ENCODE measurements around the gene LYG1. TPM values are rescaled to one million over a fixed set of nuclear protein-coding genes. Genes with fewer than 3 reads are reported as not detected.
"Not testable (repeated sequence)": the region's sequence is repeated elsewhere in the genome, so short reads cannot be mapped to it uniquely, and the experiment has no call there.

Gene LYG1
- 0.30 TPM for polyA plus RNA-seq (2013, experiment 1 of 2)
- polyA plus RNA-seq (2013, experiment 2 of 2): 0.32 TPM

DNA sequence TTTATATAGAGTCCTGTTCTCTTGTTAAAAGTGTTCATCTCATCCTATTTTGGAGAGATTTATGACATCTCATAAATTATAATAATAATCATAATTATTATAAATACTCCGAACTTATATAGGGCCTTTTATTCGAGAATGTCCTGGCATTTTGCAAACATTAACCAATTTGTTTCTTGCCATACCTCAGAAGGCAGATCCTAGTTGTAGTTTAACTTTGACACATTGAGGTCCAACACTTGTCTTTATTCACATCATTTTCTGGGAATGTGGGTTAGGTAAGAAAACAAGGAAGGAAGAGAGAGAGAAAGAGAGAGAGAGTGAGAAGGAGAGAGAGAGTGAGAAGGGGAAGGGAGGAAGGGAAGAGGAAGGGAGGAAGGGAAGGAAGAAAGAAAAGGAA, at the start of gene LYG1:
TSS of gene LYG1 (minus strand) at position 101 of the 400 bp plus-strand sequence. CDS start 5,527 bp downstream, outside the sequence.
- H3K27me3 ChIP-seq (ENCODE audit: insufficient read depth, low read length); H3K9me3 ChIP-seq (ENCODE audit: insufficient read depth, low read depth, low read length); H3K36me3 ChIP-seq (ENCODE audit: insufficient read depth, low read length); H3K9ac ChIP-seq (ENCODE audit: low read depth, low read length); H3K4me1 ChIP-seq (ENCODE audit: insufficient read depth, low read length); H3K27ac ChIP-seq (ENCODE audit: low read depth, low read length); H3K4me3 ChIP-seq (ENCODE audit: low read length): not testable (repeated sequence)
- no CpG with 5 or more reads among the region's 2 CpGs for WGBS

DNA sequence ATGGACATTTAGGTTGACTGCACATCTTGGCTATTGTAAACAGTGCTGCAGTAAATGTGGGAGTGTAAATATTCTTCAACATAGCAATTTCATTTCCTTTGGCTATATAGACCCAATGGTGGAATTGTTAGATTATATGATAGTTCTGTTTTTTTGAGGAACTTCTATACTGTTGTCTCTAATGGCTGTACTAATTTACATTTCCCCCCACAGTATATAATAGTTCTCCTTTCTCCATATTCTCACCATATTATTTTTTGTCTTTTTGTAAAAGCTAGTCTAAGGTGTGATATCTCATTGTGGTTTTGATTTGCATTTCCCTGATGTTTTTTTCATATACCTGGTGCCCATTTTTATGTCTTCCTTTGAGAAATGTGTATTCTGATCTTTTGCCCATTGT, 49.2 kb upstream of the LYG1 start:
- Histone ChIP-seq H3K27me3 (ENCODE audit: insufficient read depth, low read length) (no peaks in the 10 kb centered on the region), H3K4me1 (ENCODE audit: insufficient read depth, low read length) (no peaks in the 10 kb centered on the region), H3K4me3 (ENCODE audit: low read length) (no peak overlapping the region), H3K9ac (ENCODE audit: low read depth, low read length) (no peak overlapping the region), H3K9me3 (ENCODE audit: insufficient read depth, low read depth, low read length) (no peaks in the 10 kb centered on the region), H3K36me3 (ENCODE audit: insufficient read depth, low read length) (no peaks in the 10 kb centered on the region), H3K27ac (ENCODE audit: low read depth, low read length) (no peak overlapping the region)

DNA sequence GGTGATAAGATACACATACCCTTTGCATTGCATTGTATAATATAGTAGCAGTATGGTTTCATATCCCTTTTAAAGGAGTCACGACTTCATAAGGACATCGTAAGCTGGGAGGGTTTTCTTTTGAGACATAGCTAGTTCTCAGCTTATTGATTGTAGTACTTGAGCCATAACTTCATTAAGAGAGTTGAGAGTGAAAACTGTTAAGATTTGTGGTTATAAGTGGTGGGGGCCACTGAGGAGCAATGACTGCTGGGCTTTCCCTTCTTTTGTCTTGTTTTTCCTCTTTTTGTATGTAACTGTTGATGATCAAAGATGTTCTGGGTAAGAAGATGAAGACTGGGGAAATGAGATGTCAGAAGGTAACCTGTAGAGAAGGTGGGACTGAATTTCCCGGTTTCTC, 47.2 kb upstream of the LYG1 start:
- Histone ChIP-seq H3K36me3 (ENCODE audit: insufficient read depth, low read length) (no peaks in the 10 kb centered on the region), H3K4me1 (ENCODE audit: insufficient read depth, low read length) (no peaks in the 10 kb centered on the region), H3K4me3 (ENCODE audit: low read length) (no peak overlapping the region), H3K9ac (ENCODE audit: low read depth, low read length) (no peak overlapping the region), H3K27ac (ENCODE audit: low read depth, low read length) (no peak overlapping the region), H3K27me3 (ENCODE audit: insufficient read depth, low read length) (no peaks in the 10 kb centered on the region), H3K9me3 (ENCODE audit: insufficient read depth, low read depth, low read length) (no peaks in the 10 kb centered on the region)
- 96% methylated on average over 3 of the region's 3 CpGs for WGBS

DNA sequence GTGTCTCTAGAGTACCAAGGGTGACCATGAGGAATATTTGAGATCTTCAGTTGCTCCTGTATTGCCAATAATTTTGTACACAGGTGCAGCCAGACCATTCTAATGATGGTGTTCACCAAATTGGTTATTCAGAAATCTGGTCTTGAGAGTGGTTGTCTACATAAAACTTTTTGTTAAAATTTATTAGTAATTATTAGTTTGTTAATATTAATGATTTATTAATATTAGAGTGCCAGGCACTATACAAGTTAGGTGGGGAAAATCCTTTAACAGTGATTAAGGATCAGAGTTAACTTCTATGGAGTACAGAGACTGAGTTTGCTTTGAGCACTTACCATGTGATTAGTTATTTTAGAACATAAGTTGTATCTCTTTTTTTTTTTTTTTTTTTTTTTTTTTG, 45.2 kb upstream of the LYG1 start:
- Histone ChIP-seq H3K27me3 (ENCODE audit: insufficient read depth, low read length) (no peaks in the 10 kb centered on the region), H3K27ac (ENCODE audit: low read depth, low read length) (no peak overlapping the region), H3K9me3 (ENCODE audit: insufficient read depth, low read depth, low read length) (no peaks in the 10 kb centered on the region), H3K36me3 (ENCODE audit: insufficient read depth, low read length) (no peaks in the 10 kb centered on the region), H3K4me1 (ENCODE audit: insufficient read depth, low read length) (no peaks in the 10 kb centered on the region), H3K9ac (ENCODE audit: low read depth, low read length) (no peak overlapping the region), H3K4me3 (ENCODE audit: low read length) (no peak overlapping the region)

DNA sequence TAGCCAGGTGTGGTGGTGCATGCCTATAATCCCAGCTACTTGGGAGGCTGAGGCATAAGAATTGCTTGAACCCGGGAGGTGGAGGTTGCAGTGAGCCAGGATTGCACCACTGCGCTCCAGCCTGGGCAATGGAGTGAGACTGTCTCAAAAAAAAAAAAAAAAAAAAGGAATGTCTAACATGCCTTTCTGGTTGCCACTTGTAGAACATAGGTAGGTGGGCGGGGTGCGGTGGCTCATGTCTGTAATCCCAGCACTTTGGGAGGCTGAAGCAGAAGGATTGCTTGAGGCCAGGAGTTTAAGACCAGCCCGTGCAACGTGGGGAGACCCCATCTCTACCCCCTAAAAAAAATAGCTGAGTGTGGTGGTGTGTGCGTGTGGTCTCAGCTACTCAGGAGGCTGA, 44.4 kb upstream of the LYG1 start:
- H3K27me3 ChIP-seq (ENCODE audit: insufficient read depth, low read length); H3K27ac ChIP-seq (ENCODE audit: low read depth, low read length); H3K4me1 ChIP-seq (ENCODE audit: insufficient read depth, low read length); H3K36me3 ChIP-seq (ENCODE audit: insufficient read depth, low read length); H3K9me3 ChIP-seq (ENCODE audit: insufficient read depth, low read depth, low read length); H3K9ac ChIP-seq (ENCODE audit: low read depth, low read length); H3K4me3 ChIP-seq (ENCODE audit: low read length): not testable (repeated sequence)
- WGBS: 89% methylated on average over 7 of the region's 7 CpGs

DNA sequence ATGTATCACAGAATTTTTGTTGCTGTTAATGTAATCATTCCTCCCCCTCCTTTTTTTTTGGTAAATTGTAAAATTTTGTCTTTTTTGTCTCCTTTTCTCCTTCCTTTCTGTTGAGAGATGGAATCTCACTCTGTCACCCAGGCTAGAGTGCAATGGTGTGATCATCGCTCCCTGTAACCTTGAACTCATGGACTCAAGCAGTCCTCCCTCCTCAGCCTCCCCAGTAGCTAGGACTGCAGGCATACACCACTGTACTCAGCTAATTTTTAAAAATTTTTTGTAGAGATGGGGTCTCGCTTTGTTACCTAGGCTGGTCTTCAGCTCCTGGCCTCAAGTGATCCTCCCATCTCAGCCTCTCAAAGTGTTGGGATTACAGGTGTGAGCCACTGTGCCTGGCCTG, 41.5 kb upstream of the LYG1 start:
- 95% methylated on average over 2 of the region's 2 CpGs for WGBS
- H3K9me3 ChIP-seq (ENCODE audit: insufficient read depth, low read depth, low read length): no peaks in the 10 kb centered on the region

DNA sequence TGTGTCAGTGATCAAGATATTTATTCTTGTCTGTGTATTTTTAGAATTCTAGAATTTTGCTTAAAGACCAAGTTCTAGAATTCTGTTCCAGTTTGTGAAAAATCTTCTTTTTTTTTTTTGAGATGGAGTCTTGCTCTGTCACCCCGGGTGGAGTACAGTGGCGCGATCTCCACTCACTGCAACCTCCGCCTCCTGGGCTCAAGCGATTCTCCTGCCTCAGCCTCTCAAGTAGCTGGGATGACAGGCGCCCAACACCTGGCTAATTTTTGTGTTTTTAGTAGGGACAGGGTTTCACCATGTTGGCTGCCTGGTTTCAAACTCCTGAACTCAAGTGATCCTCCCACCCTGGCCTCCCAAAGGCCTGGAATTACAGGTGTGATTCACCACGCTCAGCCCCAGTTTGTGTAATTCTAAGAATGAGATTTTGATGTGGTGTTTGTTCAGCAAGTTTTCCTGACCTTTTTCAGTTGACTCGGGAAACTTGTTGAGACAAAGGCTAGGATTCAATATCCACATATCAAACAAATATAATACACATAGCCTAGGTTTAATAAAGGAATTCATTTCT, 39.8 kb upstream of the LYG1 start:
- H3K4me3 ChIP-seq (ENCODE audit: low read length): no peak overlapping the region
- WGBS: 96% methylated on average over 7 of the region's 8 CpGs
- H3K9me3 ChIP-seq (ENCODE audit: insufficient read depth, low read depth, low read length): no peaks in the 10 kb centered on the region
- no peak overlapping the region for H3K9ac ChIP-seq (ENCODE audit: low read depth, low read length)
- H3K27me3 ChIP-seq (ENCODE audit: insufficient read depth, low read length): no peaks in the 10 kb centered on the region
- no peak overlapping the region for H3K27ac ChIP-seq (ENCODE audit: low read depth, low read length)
- no peaks in the 10 kb centered on the region for H3K4me1 ChIP-seq (ENCODE audit: insufficient read depth, low read length)
- no peaks in the 10 kb centered on the region for H3K36me3 ChIP-seq (ENCODE audit: insufficient read depth, low read length)

More for the DNA sequence above, 41.5 kb upstream of the LYG1 start:
- no peak overlapping the region for H3K4me3 ChIP-seq (ENCODE audit: low read length)
- no peak overlapping the region for H3K9ac ChIP-seq (ENCODE audit: low read depth, low read length)
- no peaks in the 10 kb centered on the region for H3K27me3 ChIP-seq (ENCODE audit: insufficient read depth, low read length)
- no peaks in the 10 kb centered on the region for H3K36me3 ChIP-seq (ENCODE audit: insufficient read depth, low read length)
- no peaks in the 10 kb centered on the region for H3K4me1 ChIP-seq (ENCODE audit: insufficient read depth, low read length)
- no peak overlapping the region for H3K27ac ChIP-seq (ENCODE audit: low read depth, low read length)

DNA sequence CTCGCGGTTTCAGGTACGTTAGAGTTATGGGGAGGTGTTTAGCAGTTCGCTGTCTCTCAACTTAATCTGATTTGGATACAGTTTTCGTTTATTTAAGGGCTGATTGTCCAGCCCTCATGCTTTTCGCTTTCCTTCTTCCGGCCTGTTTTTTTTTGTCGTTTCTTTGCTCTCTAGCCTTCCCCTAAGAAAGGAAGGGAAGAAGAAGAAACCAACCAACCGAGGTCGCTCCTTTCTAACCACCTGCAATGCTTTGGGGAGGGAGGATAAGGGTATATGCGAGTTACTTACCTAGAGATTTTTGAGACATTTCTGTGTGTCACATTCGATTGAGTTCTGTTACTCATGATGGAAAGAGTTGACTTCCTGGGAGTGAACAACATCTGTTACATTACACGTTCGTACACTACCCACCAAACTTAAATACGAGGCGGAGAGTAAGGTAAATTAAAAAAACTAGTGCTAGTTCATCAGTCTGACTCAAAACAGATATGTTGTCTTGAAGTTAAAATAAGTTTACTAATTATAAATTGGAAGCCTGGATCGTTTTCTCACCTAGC, 37.1 kb upstream of the LYG1 start:
- Histone ChIP-seq H3K27ac (ENCODE audit: low read depth, low read length) (no peak overlapping the region), H3K27me3 (ENCODE audit: insufficient read depth, low read length) (no peaks in the 10 kb centered on the region), H3K9me3 (ENCODE audit: insufficient read depth, low read depth, low read length) (no peaks in the 10 kb centered on the region), H3K4me3 (ENCODE audit: low read length) (peak overlapping the region; percentile 74), H3K4me1 (ENCODE audit: insufficient read depth, low read length) (peaks cover 4% of the 10 kb centered on the region; the same call in 1 of the 2 replicates), H3K36me3 (ENCODE audit: insufficient read depth, low read length) (peaks cover 6% of the 10 kb centered on the region), H3K9ac (ENCODE audit: low read depth, low read length) (peak overlapping the region; percentile 83)
- 11% methylated on average over 13 of the region's 17 CpGs for WGBS

DNA sequence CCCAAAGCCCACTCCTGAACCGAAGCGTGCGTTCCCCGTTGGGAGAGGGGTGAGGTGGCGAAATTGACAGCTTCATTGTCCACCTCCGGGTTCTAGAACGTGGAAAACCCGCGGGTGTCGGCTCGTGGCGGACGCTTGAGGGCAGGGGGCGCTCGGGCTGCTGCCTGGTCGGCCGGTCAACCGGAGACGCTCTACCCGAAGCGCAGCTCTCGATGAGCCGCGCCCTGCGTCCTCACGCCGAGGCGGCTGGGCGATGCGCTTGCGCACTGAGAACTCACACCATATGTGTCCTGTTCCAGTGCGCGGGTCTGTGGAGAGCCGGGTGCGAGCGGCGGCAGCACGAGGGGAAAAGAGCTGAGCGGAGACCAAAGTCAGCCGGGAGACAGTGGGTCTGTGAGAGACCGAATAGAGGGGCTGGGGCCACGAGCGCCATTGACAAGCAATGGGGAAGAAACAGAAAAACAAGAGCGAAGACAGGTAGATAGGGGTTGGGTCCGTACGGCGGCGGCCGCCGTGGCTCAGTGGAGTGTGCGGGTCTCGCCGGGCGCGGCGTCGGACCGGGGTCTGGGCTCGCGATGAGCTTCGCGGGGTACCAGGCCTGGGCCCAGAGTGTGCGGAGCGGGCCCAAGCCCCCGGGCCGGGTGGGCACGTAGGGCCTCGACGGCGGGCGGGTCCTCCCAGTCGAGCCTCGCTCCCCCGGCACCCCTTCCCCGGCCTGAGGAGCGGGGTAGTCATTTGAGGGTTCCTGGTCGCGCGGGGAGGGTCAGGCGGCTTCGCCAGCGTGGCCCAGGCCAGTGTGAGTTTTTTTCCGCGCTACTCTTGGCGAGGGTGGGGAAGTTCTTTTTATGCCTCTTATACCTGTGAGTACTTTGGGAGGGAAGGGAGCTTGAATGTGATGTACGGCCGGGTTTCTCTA, 36.4 kb upstream of the LYG1 start, which contains the start of gene EIF5B:
TSS of gene EIF5B (plus strand) at position 277 of the 916 bp plus-strand sequence. CDS start at position 443, 166 bp downstream.
- H3K9ac ChIP-seq (ENCODE audit: low read depth, low read length): peak within 1 kb of the TSS; percentile 86
- under 1% methylated on average over 87 of the region's 87 CpGs for WGBS
- H3K27me3 ChIP-seq (ENCODE audit: insufficient read depth, low read length): no peaks in the 10 kb centered on the region
- no peaks in the 10 kb centered on the region for H3K9me3 ChIP-seq (ENCODE audit: insufficient read depth, low read depth, low read length)
- peaks cover 4% of the 10 kb centered on the region; the same call in 1 of the 2 replicates for H3K4me1 ChIP-seq (ENCODE audit: insufficient read depth, low read length)
- H3K36me3 ChIP-seq (ENCODE audit: insufficient read depth, low read length): peaks cover 14% of the 10 kb centered on the region
- H3K27ac ChIP-seq (ENCODE audit: low read depth, low read length): peak within 1 kb of the TSS; percentile 83
- H3K4me3 ChIP-seq (ENCODE audit: low read length): peak within 1 kb of the TSS; percentile 74

DNA sequence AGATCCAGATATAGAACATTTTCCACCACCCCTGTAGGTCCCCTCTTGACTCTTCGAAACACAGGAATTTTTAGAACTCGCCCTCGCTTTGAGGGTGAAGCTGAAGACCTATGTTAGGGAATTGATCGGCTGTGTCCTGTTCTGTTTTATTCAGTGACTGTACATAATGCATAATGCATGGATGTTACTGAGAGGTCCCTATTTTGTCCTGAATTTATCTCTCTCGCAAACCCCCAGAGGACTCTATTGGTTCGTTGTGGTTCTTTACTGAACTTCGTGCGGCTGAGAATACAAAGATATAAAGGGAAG, 35.8 kb upstream of the LYG1 start:
- Histone ChIP-seq H3K27ac (ENCODE audit: low read depth, low read length) (no peak overlapping the region), H3K36me3 (ENCODE audit: insufficient read depth, low read length) (peaks cover 20% of the 10 kb centered on the region), H3K9ac (ENCODE audit: low read depth, low read length) (peak overlapping the region; percentile 11; the same call in 1 of the 2 replicates), H3K4me3 (ENCODE audit: low read length) (peak overlapping the region; percentile 74), H3K9me3 (ENCODE audit: insufficient read depth, low read depth, low read length) (no peaks in the 10 kb centered on the region), H3K4me1 (ENCODE audit: insufficient read depth, low read length) (peaks cover 4% of the 10 kb centered on the region; the same call in 1 of the 2 replicates), H3K27me3 (ENCODE audit: insufficient read depth, low read length) (no peaks in the 10 kb centered on the region)
- 6% methylated on average over 8 of the region's 8 CpGs for WGBS
